Hepatocyte (in vitro differentiated cells): ENCODE measurements around the gene OPN1LW.

Experiments used
- EZH2 ChIP-seq: fragments of 200-600 bp; sonication (generic); IDR thresholded peaks from 2 replicates; pipeline ENCODE4 v1.6.1; 2016; ENCODE audit warnings: antibody characterized with exemption, mild to moderate bottlenecking, borderline replicate concordance
- TF ChIP-seq, protein P1 (sequence below): fragments of 200-600 bp; sonication (generic); IDR thresholded peaks from 2 replicates; pipeline ENCODE4 v1.5.1; 2016; ENCODE audit warnings: antibody characterized with exemption, mild to moderate bottlenecking; ENCODE audit not compliant: poor library complexity

DNA sequence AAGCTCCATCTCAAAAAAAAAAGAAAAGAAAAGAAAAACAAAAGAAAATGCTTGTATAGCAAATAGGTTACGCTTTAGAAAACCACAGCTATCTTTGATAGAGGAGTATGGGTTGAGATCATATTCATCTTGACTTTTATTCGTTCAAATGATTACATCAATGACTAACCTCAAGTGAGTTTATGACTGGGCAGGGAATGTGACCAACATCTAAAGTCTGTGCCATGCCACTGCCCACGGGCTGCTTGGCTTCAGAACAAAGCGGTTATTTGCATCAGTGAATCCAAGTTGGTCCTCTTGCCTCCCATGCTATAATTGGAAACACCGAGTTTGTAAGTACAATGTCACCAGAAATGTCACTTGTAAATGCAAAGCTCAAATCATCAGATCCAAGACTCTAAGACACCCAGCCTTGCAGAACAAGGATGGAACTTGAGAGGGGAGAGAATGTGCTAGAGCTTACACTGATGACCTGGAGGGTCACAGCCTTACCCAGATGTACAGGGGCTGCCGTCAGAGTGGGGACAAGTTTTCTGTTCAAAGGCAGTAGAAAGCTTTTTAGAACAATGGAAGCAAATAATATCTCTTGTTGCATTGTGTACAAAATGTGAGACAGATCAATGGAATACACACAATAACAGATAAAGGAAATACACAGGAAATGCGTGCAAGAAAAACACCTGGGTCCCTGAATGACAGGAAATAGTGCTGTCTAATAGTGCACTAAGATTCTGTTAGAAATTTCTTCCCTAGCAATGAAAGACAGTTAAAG, 8.4 kb upstream of the OPN1LW start:
- TF ChIP-seq, protein P1, sequence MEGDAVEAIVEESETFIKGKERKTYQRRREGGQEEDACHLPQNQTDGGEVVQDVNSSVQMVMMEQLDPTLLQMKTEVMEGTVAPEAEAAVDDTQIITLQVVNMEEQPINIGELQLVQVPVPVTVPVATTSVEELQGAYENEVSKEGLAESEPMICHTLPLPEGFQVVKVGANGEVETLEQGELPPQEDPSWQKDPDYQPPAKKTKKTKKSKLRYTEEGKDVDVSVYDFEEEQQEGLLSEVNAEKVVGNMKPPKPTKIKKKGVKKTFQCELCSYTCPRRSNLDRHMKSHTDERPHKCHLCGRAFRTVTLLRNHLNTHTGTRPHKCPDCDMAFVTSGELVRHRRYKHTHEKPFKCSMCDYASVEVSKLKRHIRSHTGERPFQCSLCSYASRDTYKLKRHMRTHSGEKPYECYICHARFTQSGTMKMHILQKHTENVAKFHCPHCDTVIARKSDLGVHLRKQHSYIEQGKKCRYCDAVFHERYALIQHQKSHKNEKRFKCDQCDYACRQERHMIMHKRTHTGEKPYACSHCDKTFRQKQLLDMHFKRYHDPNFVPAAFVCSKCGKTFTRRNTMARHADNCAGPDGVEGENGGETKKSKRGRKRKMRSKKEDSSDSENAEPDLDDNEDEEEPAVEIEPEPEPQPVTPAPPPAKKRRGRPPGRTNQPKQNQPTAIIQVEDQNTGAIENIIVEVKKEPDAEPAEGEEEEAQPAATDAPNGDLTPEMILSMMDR = no peak
- no peak for TF ChIP-seq EZH2
